Ectodermal cell (in vitro differentiated cells): ENCODE measurements around the gene SLC16A5.

Experiments
- H3K27ac ChIP-seq: 2 replicates; pipeline ENCODE4 v1.7.0; 2013; ENCODE audit warnings: mild to moderate bottlenecking, low read depth, low read length; ENCODE audit not compliant: insufficient read depth, poor library complexity, severe bottlenecking
- H3K27me3 ChIP-seq: 2 replicates; pipeline ENCODE4 v1.7.0; 2013; ENCODE audit warnings: mild to moderate bottlenecking, low read length; ENCODE audit not compliant: insufficient read depth, control insufficient read depth, poor library complexity, severe bottlenecking
- H3K36me3 ChIP-seq: one replicate; pipeline ENCODE4 v1.7.0; 2013; ENCODE audit warnings: low read length; ENCODE audit not compliant: control insufficient read depth, insufficient read depth
- H3K4me1 ChIP-seq: one replicate; pipeline ENCODE4 v1.7.0; 2013; ENCODE audit warnings: low read length; ENCODE audit not compliant: control insufficient read depth, insufficient read depth
- H3K4me3 ChIP-seq: 2 replicates; pipeline ENCODE4 v1.7.0; 2013; ENCODE audit warnings: low read depth, low read length, control low read depth; ENCODE audit not compliant: insufficient read depth
- H3K9me3 ChIP-seq: 2 replicates; pipeline ENCODE4 v1.7.0; 2013; ENCODE audit warnings: mild to moderate bottlenecking, low read length, moderate library complexity; ENCODE audit not compliant: control insufficient read depth
- WGBS, 2 experiments: methylation state at CpG; one replicate each; pipeline ENCODE4 v1.1.7; 2013; ENCODE audit warnings: missing lambda C conversion rate in 2 of 2; 5-methylcytosine and 5-hydroxymethylcytosine counted together

The SLC16A5 gene

GRCh38 chr17:75049057-75049456, 38.7 kb upstream of the SLC16A5 start:
- no peaks in the 10 kb centered on the region for H3K27me3 ChIP-seq
- H3K36me3 ChIP-seq, result peaks cover 10% of the 10 kb centered on the region
- H3K4me3 ChIP-seq, result no peak overlapping the region
- H3K4me1 ChIP-seq, result peaks cover 5% of the 10 kb centered on the region
- no peak overlapping the region for H3K27ac ChIP-seq
- H3K9me3 ChIP-seq, result no peaks in the 10 kb centered on the region
- 89 to 93% methylated on average over 5 of the region's 5 CpGs for WGBS, 2 experiments

- no peaks in the 10 kb centered on the region for H3K9me3 ChIP-seq
- no peak overlapping the region for H3K27ac ChIP-seq
- H3K36me3 ChIP-seq, result peaks cover 11% of the 10 kb centered on the region
- H3K27me3 ChIP-seq, result no peaks in the 10 kb centered on the region
- peaks cover 5% of the 10 kb centered on the region for H3K4me1 ChIP-seq
- H3K4me3 ChIP-seq, result no peak overlapping the region
These were observed 38.0 kb upstream of the SLC16A5 start for GRCh38 chr17:75049706-75050105.

- Histone ChIP-seq H3K9me3 (no peaks in the 10 kb centered on the region), H3K36me3 (peaks cover 11% of the 10 kb centered on the region), H3K27ac (no peak overlapping the region), H3K4me1 (peaks cover 5% of the 10 kb centered on the region), H3K27me3 (no peaks in the 10 kb centered on the region), H3K4me3 (no peak overlapping the region)
- 95 to 96% methylated on average over 2 of the region's 2 CpGs for WGBS, 2 experiments
These were observed 35.8 kb upstream of the SLC16A5 start for GRCh38 chr17:75051941-75052340.

DNA sequence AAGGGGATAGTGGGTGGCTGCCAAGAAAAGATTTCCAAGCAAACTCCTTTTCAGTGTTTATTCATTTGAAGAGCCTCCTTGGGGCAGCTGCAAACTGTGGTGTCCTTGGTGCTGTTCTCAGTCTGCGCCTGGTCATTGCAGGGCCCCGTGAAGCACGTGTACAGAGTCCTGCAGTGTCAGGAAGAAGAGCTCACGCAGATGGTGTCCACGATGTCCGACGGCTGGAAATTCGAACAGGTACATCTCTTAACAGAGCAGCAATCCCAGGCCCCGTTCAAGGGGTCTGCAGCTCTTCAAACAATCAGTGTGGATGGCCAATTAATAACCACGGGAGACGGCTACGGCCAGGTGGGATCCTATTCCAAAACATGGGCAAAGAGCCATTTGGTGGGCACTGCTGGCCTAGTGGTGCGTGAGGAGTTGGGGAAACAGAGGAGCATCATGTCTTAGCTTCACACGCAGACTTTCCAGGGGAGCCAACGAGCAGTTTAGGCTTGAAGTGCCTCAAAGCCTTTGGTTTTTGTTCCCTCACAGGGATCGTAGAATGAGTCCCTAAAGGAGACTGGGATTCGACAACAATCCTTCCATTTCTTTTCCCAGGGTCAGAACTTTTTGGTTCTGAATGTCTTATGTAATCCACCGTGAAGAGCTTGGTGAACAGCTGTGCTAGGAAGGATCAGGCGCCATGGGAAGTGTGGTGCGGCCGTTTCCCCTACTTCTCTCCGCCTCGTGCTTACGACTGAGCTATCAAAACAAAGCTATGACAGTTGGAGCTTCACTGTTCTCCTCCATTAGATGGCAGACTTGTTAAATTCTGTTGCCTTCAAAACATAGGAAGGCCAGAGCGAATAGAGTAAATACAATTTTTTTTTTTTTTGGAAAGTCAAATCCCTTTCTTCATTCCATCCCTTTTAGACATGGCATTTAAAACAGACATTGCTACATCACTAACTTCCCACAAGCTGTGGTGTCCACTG, 28.1 kb upstream of the SLC16A5 start:
- no peaks in the 10 kb centered on the region for H3K27me3 ChIP-seq
- 92% methylated on average over 25 of the region's 25 CpGs for WGBS, 2 experiments
- H3K4me1 ChIP-seq, result no peaks in the 10 kb centered on the region
- H3K36me3 ChIP-seq, result peaks cover 26% of the 10 kb centered on the region
- H3K27ac ChIP-seq, result no peak overlapping the region
- H3K4me3 ChIP-seq, result no peak overlapping the region
- H3K9me3 ChIP-seq, result no peaks in the 10 kb centered on the region

DNA sequence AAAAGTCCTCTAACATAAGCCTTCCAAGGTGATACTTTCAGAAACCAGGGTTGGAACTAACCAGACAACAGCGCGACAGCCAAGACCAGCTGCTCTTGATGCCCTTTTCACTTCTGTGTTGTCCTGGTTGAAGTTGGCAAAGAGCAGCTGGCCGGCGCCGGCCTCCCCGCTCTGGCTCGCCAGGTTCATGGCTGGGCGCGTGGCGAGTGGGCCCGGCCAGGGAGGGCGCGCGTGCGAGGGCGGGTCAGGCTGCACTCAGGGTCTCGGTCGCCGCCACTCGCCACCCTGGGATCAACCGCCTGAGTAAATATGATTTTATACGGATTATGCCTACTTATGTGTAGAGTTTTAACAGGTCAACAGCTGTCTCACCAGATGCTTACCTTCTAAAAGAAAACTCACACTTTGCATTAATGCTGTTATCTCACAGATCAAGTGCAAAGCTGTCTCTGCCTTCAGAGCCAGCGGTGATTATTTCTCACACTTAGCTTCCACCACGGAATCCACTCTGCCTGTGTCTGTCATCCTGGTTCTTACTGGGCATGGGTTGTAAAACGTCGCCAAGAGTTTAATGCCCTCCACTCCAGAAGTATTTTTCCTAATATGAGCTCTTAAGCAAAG, 27.2 kb upstream of the SLC16A5 start:
- H3K27me3 ChIP-seq, result no peaks in the 10 kb centered on the region
- H3K4me1 ChIP-seq, result no peaks in the 10 kb centered on the region
- H3K36me3 ChIP-seq, result peaks cover 29% of the 10 kb centered on the region
- H3K9me3 ChIP-seq, result no peaks in the 10 kb centered on the region
- 96 to 98% methylated on average over 26 of the region's 26 CpGs for WGBS, 2 experiments
- H3K27ac ChIP-seq, result no peak overlapping the region
- no peak overlapping the region for H3K4me3 ChIP-seq

GRCh38 chr17:75061055-75061438, 26.7 kb upstream of the SLC16A5 start:
- no peaks in the 10 kb centered on the region for H3K27me3 ChIP-seq
- peaks cover 29% of the 10 kb centered on the region for H3K36me3 ChIP-seq
- H3K9me3 ChIP-seq, result no peaks in the 10 kb centered on the region
- H3K4me1 ChIP-seq, result no peaks in the 10 kb centered on the region
- no peak overlapping the region for H3K4me3 ChIP-seq
- H3K27ac ChIP-seq, result no peak overlapping the region
- WGBS, 2 experiments, result 96 to 98% methylated on average over 10 of the region's 10 CpGs

- Histone ChIP-seq H3K27ac (no peak overlapping the region), H3K4me1 (no peaks in the 10 kb centered on the region), H3K9me3 (no peaks in the 10 kb centered on the region), H3K27me3 (no peaks in the 10 kb centered on the region), H3K36me3 (peaks cover 29% of the 10 kb centered on the region), H3K4me3 (no peak overlapping the region)
- WGBS, 2 experiments, result 92 to 95% methylated on average over 8 of the region's 8 CpGs
These were observed 26.1 kb upstream of the SLC16A5 start for GRCh38 chr17:75061618-75062017.

DNA sequence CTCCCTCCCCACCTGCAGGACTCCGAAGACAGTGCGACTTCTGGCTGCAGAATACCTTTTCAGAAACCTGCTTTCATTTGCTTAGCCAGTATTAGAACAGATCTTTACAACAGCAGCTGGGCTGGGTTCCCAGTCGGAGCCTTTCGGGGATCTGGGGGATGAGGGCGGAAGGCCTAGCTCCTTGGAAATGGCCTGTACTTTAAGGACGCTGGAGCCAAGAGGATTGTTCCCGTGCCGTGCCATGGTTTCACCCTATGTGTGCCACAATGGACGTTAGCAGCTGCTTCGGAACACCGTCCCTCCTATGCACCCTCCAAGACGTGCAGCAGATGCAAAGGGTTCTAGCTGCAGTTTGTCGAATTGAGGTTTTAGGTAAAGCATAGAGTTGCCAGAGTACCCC, 24.6 kb upstream of the SLC16A5 start:
- H3K9me3 ChIP-seq, result no peaks in the 10 kb centered on the region
- no peak overlapping the region for H3K27ac ChIP-seq
- WGBS, 2 experiments, result 94 to 96% methylated on average over 13 of the region's 13 CpGs
- H3K27me3 ChIP-seq, result no peaks in the 10 kb centered on the region
- H3K36me3 ChIP-seq, result peaks cover 29% of the 10 kb centered on the region
- no peak overlapping the region for H3K4me3 ChIP-seq
- H3K4me1 ChIP-seq, result no peaks in the 10 kb centered on the region

GRCh38 chr17:75063626-75064025, 24.1 kb upstream of the SLC16A5 start:
- WGBS, 2 experiments, result 89 to 97% methylated on average over 3 of the region's 3 CpGs
- H3K4me3 ChIP-seq, result no peak overlapping the region
- H3K4me1 ChIP-seq, result no peaks in the 10 kb centered on the region
- H3K27me3 ChIP-seq, result no peaks in the 10 kb centered on the region
- no peak overlapping the region for H3K27ac ChIP-seq
- H3K36me3 ChIP-seq, result peaks cover 29% of the 10 kb centered on the region
- H3K9me3 ChIP-seq, result no peaks in the 10 kb centered on the region

DNA sequence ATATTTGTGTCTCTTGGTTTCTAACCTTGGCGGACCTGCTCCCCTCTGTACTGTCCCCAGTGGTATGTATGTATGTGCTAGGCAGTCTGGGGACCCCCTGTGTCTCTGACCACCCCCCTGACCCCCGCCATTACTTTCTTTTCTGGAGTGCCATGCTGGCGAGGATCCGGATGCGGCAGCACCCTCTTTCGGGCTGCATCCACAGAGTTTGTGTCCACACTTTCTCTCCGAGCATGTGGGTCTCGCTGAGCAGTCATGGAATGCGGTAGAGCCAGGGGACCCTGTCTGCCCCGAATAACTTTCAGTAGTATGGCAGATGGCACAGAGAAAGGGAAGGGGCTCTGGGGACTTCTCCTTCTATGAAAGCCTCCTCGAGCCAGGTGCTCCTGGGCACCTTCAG, 23.7 kb upstream of the SLC16A5 start:
- H3K9me3 ChIP-seq, result no peaks in the 10 kb centered on the region
- H3K27ac ChIP-seq, result no peak overlapping the region
- WGBS, 2 experiments, result 97% methylated on average over 11 of the region's 11 CpGs
- H3K27me3 ChIP-seq, result no peaks in the 10 kb centered on the region
- no peaks in the 10 kb centered on the region for H3K4me1 ChIP-seq
- peaks cover 29% of the 10 kb centered on the region for H3K36me3 ChIP-seq
- H3K4me3 ChIP-seq, result no peak overlapping the region
